HCT116 (cell line): Measurements from ENCODE around the gene ASIC3. TPM values are rescaled to one million over a fixed set of nuclear protein-coding genes. Genes with fewer than 3 reads are reported as not detected.

Source experiments
- ATAC-seq: fragments of 200-7000 bp; cut with Tn5 transposase; 2 replicates; pipeline ENCODE4 v1.9.1; 2020; ENCODE audit warnings: mild to moderate bottlenecking, moderate library complexity
- BruUV-seq: library from RNA; stranded (reverse); fragments of 400-500 nt; replicated peaks from 2 replicates; lab custom pipeline; 2021; lab: Mats Ljungman, UMichigan
- CTCF ChIA-PET: fragments of 300-600 bp; sonication (Branson Sonifier 250); formaldehyde crosslinking; loops from one replicate; lab custom pipeline; 2021; ENCODE audit warnings: antibody characterized with exemption; lab: Charles Lee
- POLR2A ChIA-PET: fragments of 300-600, 350-600 bp; sonication (Branson Sonifier 250); formaldehyde crosslinking; loops from one replicate; lab custom pipeline; 2021; ENCODE audit warnings: antibody characterized with exemption; lab: Charles Lee
- RAD21 ChIA-PET, 2 experiments: fragments of 300-600 bp; sonication (Branson Sonifier 250); formaldehyde crosslinking; loops; one replicate each; lab custom pipeline; 2023; ENCODE audit warnings: low total read pairs in 2 of 2; ENCODE audit not compliant: uncharacterized antibody in 2 of 2, unreplicated experiment in 2 of 2, low non-redundant PET in 1 of 2; lab: Charles Lee
- DNase-seq: peaks from one replicate; pipeline ENCODE4 v3.0.0-alpha.2; 2010; ENCODE audit warnings: low read depth, low spot score
- H2AFZ ChIP-seq: fragments of 200-600 bp; shearing (Covaris generic), sonication (generic); 2 replicates; pipeline ENCODE4 v1.6.1; 2017; ENCODE audit warnings: low read depth, mixed run types, mixed read lengths, antibody characterized with exemption, low read length; ENCODE audit not compliant: poor library complexity, severe bottlenecking
- H3K27ac ChIP-seq: 2 replicates; pipeline ENCODE4 v1.5.1; 2012; ENCODE audit warnings: low read depth, low read length
- H3K27me3 ChIP-seq: fragments of 200-600 bp; sonication (generic); 2 replicates; pipeline ENCODE4 v1.6.1; 2016; ENCODE audit warnings: mixed run types, low read length, mixed read lengths; ENCODE audit not compliant: insufficient read depth
- H3K36me3 ChIP-seq, 2 experiments: fragments of 200-500 bp in 1 of 2; fragments of 200-600 bp in 1 of 2; sonication (Bioruptor generic) in 1 of 2; sonication (generic) in 1 of 2; 2 replicates each; pipeline versions ENCODE4 v1.5.1 to v1.6.1; 2014 to 2016; ENCODE audit warnings: low read length in 2 of 2, inconsistent platforms in 1 of 2, mixed read lengths in 1 of 2, mixed run types in 1 of 2; ENCODE audit not compliant: insufficient read depth in 2 of 2, control insufficient read depth in 1 of 2
- H3K4me1 ChIP-seq, 2 experiments: fragments of 200-600 bp in 1 of 2; sonication (generic) in 1 of 2; 2 replicates each; pipeline versions ENCODE4 v1.5.1 to v1.6.1; 2012 to 2017; ENCODE audit warnings: low read length in 2 of 2, inconsistent platforms in 1 of 2, mild to moderate bottlenecking in 1 of 2, mixed read lengths in 1 of 2, mixed run types in 1 of 2, moderate library complexity in 1 of 2; ENCODE audit not compliant: insufficient read depth in 2 of 2, control insufficient read depth in 1 of 2
- H3K4me2 ChIP-seq: fragments of 200-600 bp; sonication (generic); 2 replicates; pipeline ENCODE4 v1.6.1; 2017; ENCODE audit warnings: mixed run types, low read length, mixed read lengths
- H3K4me3 ChIP-seq, 2 experiments: fragments of 200-600 bp in 1 of 2; sonication (generic) in 1 of 2; replicated peaks in 1 of 2; 2 replicates each; pipeline ENCODE4 v1.5.1; 2011 to 2016; ENCODE audit warnings: low read length in 2 of 2, control low read depth in 1 of 2, low read depth in 1 of 2, mild to moderate bottlenecking in 1 of 2, mixed read lengths in 1 of 2, mixed run types in 1 of 2
- H3K79me2 ChIP-seq: fragments of 200-600 bp; sonication (generic); 2 replicates; pipeline ENCODE4 v1.6.1; 2017; ENCODE audit warnings: mild to moderate bottlenecking, mixed run types, low read length, moderate library complexity, mixed read lengths; ENCODE audit not compliant: insufficient read depth
- H3K9ac ChIP-seq: fragments of 200-600 bp; sonication (generic); 2 replicates; pipeline ENCODE4 v1.6.1; 2016; ENCODE audit warnings: low read length, mixed read lengths
- H3K9me2 ChIP-seq: fragments of 200-600 bp; sonication (generic), shearing (Covaris generic); 2 replicates; pipeline ENCODE4 v1.6.1; 2017; ENCODE audit warnings: mixed run types, mild to moderate bottlenecking, moderate library complexity; ENCODE audit not compliant: insufficient read depth
- H3K9me3 ChIP-seq, 2 experiments: fragments of 200-500 bp in 1 of 2; fragments of 200-600 bp in 1 of 2; sonication (Bioruptor generic) in 1 of 2; sonication (generic) in 1 of 2; 2 replicates each; pipeline ENCODE4 v1.6.1; 2014 to 2017; ENCODE audit warnings: low read length in 2 of 2, mixed read lengths in 2 of 2, inconsistent platforms in 1 of 2, low read depth in 1 of 2, mild to moderate bottlenecking in 1 of 2, mixed run types in 1 of 2, moderate library complexity in 1 of 2; ENCODE audit not compliant: control insufficient read depth in 1 of 2, insufficient read depth in 1 of 2
- H4K20me1 ChIP-seq: fragments of 200-600 bp; sonication (generic), shearing (Covaris generic); 2 replicates; pipeline ENCODE4 v1.6.1; 2017; ENCODE audit warnings: mixed run types, mild to moderate bottlenecking, moderate library complexity; ENCODE audit not compliant: insufficient read depth
- ELF1 ChIP-seq: IDR thresholded peaks from 2 replicates; pipeline ENCODE4 v1.6.1; 2012; ENCODE audit warnings: low read depth, borderline replicate concordance
- EZH2phosphoT487 ChIP-seq: fragments of 200-600 bp; IDR thresholded peaks from 2 replicates; pipeline ENCODE4 v1.6.1; 2018; ENCODE audit warnings: antibody characterized with exemption, borderline replicate concordance
- FOSL1 ChIP-seq: IDR thresholded peaks from 2 replicates; pipeline ENCODE4 v1.6.1; 2012; ENCODE audit warnings: low read depth
- POLR2A ChIP-seq: IDR thresholded peaks from 2 replicates; pipeline ENCODE4 v1.7.0; 2011; ENCODE audit warnings: borderline replicate concordance; ENCODE audit not compliant: insufficient read depth, insufficient read length; ENCODE audit errors: extremely low read depth
- POLR2AphosphoS5 ChIP-seq: IDR thresholded peaks from 2 replicates; pipeline ENCODE4 v1.6.1; 2011; ENCODE audit warnings: mild to moderate bottlenecking, low read depth, low read length, moderate library complexity
- SIN3A ChIP-seq: IDR thresholded peaks from 2 replicates; pipeline ENCODE4 v1.6.1; 2012; ENCODE audit warnings: low read depth
- SRF ChIP-seq: IDR thresholded peaks from 2 replicates; pipeline ENCODE4 v1.6.1; 2012; ENCODE audit warnings: low read depth
- YY1 ChIP-seq: IDR thresholded peaks from 2 replicates; pipeline ENCODE4 v1.6.1; 2011; ENCODE audit warnings: low read length, low read depth, moderate library complexity, mild to moderate bottlenecking; ENCODE audit not compliant: insufficient replicate concordance; ENCODE audit errors: extremely low read depth
- intact Hi-C: fragments of 100-400 bp; cut with micrococcal nuclease; formaldehyde crosslinking; loops from 2 replicates; pipeline ENCODE4 v1.10.0; 2022
- total RNA-seq: library from RNA; stranded (reverse); gene quantifications from one replicate; pipeline ENCODE4 v1.2.1, GENCODE V29; 2021; ENCODE audit not compliant: unreplicated experiment
- TF ChIP-seq, protein P1 (sequence below), 3 experiments: fragments of 200-600 bp in 1 of 3; sonication (generic) in 1 of 3; IDR thresholded peaks in 2 of 3; conservative IDR thresholded peaks in 1 of 3; 2 replicates each; pipeline ENCODE4 v1.5.1; 2012 to 2017; ENCODE audit warnings: low read depth in 2 of 3, low read length in 2 of 3, antibody characterized with exemption in 1 of 3, borderline replicate concordance in 1 of 3, control low read depth in 1 of 3, mild to moderate bottlenecking in 1 of 3, mixed read lengths in 1 of 3, mixed run types in 1 of 3, moderate library complexity in 1 of 3; ENCODE audit not compliant: insufficient read depth in 1 of 3
- TF ChIP-seq, protein P2 (sequence below): IDR thresholded peaks from 2 replicates; pipeline ENCODE4 v1.6.1; 2012; ENCODE audit warnings: low read depth
- TF ChIP-seq, protein P3 (sequence below): IDR thresholded peaks from 2 replicates; pipeline ENCODE4 v1.6.1; 2012

Gene ASIC3
- total RNA-seq, 1 experiment from 2014 or later, result 4.4 TPM

DNA sequence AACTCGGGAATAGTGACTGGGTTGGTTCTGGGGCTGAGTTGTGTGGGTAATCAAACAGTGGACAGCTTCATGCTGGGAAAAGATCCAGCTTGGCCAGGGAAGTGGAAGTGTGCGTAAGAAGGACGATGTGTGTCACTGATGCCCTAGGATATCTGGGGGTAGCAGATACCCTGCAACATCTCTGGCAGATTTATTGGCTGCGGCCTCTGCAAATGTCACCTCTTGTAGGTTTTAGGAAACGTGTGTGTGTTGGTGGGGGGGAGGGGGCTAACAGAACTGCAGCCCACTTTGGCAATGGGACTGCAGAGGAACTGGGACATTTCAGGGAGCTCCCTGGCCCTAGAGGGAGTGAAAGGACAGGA lies 37.0 kb downstream of the ASIC3 start:
- DNase-seq, result no peak
- ChIA-PET CTCF (interaction anchor here (0.8 to 1.6 kb wide), 4 partner anchors 24 to 67 kb away, joined by 3 to 5 read pairs (median 4); no protein-coding TSS in a partner anchor), RAD21 (interaction anchor here in 1 of 2 experiments (0.9 to 1.0 kb wide), 2 partner anchors 26 to 57 kb away, joined by 3 read pairs; partner anchors contain the start of gene ABCB8), POLR2A (interaction anchor here (0.7 to 1.6 kb wide), 4 partner anchors 8 to 31 kb away, joined by 4 to 9 read pairs (median 6); no protein-coding TSS in a partner anchor)
- Histone ChIP-seq H3K4me2 (peak overlapping the region; percentile 87), H3K4me3 (peak overlapping the region; percentile 57 to 90), H3K36me3 (peaks cover 0 to 10% of the 10 kb centered on the region in 2 experiments; a peak in 1 of 4 replicates), H3K27ac (peak overlapping the region; percentile 90), H3K79me2 (peaks cover 58% of the 10 kb centered on the region), H3K4me1 (peaks cover 30 to 54% of the 10 kb centered on the region in 2 experiments), H3K9me2 (no peaks in the 10 kb centered on the region), H3K9ac (peak overlapping the region; percentile 59), H2AFZ (no peak overlapping the region), H4K20me1 (no peaks in the 10 kb centered on the region), H3K9me3 (no peaks in the 10 kb centered on the region), H3K27me3 (no peaks in the 10 kb centered on the region)
- TF ChIP-seq SRF, result no peak
- TF ChIP-seq SIN3A, result no peak
- TF ChIP-seq EZH2phosphoT487, result no peak
- no peak for TF ChIP-seq ELF1
- no peak for TF ChIP-seq POLR2A
- intact Hi-C loops, result no loop called here
- no peak for ATAC-seq
- BruUV-seq, result no TSS peak

DNA sequence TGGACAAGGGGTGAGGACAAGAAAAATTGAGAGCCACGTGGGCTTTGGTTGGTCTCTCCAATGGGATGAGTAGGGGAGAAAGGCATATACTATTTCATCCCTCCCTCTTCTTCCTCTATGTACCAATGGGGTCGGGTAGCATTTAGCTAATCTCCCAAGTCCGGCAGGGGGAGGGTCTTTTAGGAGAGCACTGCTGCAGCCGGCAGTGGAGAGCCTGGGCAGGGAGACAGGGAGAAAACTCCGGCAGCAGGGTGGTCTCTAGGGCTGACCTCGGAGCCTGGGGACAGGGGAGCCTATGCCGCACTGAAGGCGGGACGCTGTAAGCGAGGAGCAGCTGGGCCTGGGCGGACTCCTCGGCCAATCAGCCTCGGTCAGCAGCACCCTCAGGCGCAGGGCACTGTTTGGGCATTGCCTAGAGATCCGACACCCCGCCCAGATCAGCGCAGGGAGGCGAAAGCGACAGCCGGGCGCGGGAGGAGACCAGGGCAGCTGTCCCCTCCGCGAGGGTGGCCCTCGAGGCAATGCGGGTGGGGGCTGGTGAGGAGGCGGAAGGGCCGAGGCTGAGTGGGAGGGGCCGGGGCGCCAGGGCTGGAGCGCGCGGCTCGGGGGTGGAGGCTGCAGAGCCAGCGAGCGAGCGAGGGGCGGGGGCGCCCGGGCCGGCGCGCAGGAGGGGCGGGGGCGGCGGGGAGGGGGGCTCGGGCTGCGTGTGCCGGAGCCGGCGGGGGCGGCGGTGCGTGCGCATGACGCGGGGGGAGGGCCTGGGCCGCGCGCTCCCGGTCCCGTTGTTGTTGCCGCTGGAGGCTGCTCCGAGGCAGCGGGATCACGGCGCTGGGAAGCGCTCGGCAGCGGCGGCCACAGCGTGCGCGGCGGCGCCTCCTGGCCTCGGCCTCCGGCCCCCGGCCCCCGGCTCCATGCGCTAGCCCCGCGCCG lies 37.6 kb downstream of the ASIC3 start, which contains the start of gene AGAP3:
TSS of gene AGAP3 (plus strand) at position 785 of the 930 bp plus-strand sequence. CDS start 267 bp downstream, outside the sequence.
- Histone ChIP-seq H3K4me1 (peaks cover 30 to 52% of the 10 kb centered on the region in 2 experiments), H2AFZ (no peak within 1 kb of the TSS), H3K9ac (peak within 1 kb of the TSS; percentile 94), H3K4me2 (peak within 1 kb of the TSS; percentile 93), H3K79me2 (peaks cover 61% of the 10 kb centered on the region), H4K20me1 (no peaks in the 10 kb centered on the region), H3K9me3 (no peaks in the 10 kb centered on the region), H3K27ac (peak within 1 kb of the TSS; percentile 90), H3K27me3 (no peaks in the 10 kb centered on the region), H3K36me3 (peaks cover 0 to 10% of the 10 kb centered on the region in 2 experiments; a peak in 1 of 4 replicates), H3K4me3 (peak within 1 kb of the TSS; percentile 90 to 98), H3K9me2 (no peaks in the 10 kb centered on the region)
- ChIA-PET CTCF (interaction anchor here (0.8 to 1.6 kb wide), 4 partner anchors 23 to 68 kb away, joined by 3 to 5 read pairs (median 4); no protein-coding TSS in a partner anchor), POLR2A (interaction anchor here (0.7 to 1.6 kb wide), 4 partner anchors 9 to 30 kb away, joined by 4 to 9 read pairs (median 6); no protein-coding TSS in a partner anchor), RAD21 (interaction anchor here in 1 of 2 experiments (0.7 to 1.0 kb wide), 3 partner anchors 24 to 58 kb away, joined by 3 read pairs; partner anchors contain the start of gene ABCB8)
- ATAC-seq (peak; percentile 64), DNase-seq (peak; percentile 67)
- intact Hi-C loops, result no loop called here
- no TSS peak for BruUV-seq
- peak; percentile 5 for TF ChIP-seq YY1
- no peak for TF ChIP-seq EZH2phosphoT487
- peak; percentile 86 for TF ChIP-seq POLR2AphosphoS5
- TF ChIP-seq, protein P1, sequence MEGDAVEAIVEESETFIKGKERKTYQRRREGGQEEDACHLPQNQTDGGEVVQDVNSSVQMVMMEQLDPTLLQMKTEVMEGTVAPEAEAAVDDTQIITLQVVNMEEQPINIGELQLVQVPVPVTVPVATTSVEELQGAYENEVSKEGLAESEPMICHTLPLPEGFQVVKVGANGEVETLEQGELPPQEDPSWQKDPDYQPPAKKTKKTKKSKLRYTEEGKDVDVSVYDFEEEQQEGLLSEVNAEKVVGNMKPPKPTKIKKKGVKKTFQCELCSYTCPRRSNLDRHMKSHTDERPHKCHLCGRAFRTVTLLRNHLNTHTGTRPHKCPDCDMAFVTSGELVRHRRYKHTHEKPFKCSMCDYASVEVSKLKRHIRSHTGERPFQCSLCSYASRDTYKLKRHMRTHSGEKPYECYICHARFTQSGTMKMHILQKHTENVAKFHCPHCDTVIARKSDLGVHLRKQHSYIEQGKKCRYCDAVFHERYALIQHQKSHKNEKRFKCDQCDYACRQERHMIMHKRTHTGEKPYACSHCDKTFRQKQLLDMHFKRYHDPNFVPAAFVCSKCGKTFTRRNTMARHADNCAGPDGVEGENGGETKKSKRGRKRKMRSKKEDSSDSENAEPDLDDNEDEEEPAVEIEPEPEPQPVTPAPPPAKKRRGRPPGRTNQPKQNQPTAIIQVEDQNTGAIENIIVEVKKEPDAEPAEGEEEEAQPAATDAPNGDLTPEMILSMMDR (IDR thresholded peaks at IDR 0.05 in 2 of 3, conservative IDR thresholded peaks at IDR 0.05 in 1 of 3; ENCODE audit: borderline replicate concordance in 1 of 3, insufficient read depth in 1 of 3, low read depth in 2 of 3, low read length in 2 of 3), result no peak
- TF ChIP-seq, protein P2, sequence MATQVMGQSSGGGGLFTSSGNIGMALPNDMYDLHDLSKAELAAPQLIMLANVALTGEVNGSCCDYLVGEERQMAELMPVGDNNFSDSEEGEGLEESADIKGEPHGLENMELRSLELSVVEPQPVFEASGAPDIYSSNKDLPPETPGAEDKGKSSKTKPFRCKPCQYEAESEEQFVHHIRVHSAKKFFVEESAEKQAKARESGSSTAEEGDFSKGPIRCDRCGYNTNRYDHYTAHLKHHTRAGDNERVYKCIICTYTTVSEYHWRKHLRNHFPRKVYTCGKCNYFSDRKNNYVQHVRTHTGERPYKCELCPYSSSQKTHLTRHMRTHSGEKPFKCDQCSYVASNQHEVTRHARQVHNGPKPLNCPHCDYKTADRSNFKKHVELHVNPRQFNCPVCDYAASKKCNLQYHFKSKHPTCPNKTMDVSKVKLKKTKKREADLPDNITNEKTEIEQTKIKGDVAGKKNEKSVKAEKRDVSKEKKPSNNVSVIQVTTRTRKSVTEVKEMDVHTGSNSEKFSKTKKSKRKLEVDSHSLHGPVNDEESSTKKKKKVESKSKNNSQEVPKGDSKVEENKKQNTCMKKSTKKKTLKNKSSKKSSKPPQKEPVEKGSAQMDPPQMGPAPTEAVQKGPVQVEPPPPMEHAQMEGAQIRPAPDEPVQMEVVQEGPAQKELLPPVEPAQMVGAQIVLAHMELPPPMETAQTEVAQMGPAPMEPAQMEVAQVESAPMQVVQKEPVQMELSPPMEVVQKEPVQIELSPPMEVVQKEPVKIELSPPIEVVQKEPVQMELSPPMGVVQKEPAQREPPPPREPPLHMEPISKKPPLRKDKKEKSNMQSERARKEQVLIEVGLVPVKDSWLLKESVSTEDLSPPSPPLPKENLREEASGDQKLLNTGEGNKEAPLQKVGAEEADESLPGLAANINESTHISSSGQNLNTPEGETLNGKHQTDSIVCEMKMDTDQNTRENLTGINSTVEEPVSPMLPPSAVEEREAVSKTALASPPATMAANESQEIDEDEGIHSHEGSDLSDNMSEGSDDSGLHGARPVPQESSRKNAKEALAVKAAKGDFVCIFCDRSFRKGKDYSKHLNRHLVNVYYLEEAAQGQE, result no peak
- TF ChIP-seq FOSL1, result no peak
- TF ChIP-seq, protein P3, sequence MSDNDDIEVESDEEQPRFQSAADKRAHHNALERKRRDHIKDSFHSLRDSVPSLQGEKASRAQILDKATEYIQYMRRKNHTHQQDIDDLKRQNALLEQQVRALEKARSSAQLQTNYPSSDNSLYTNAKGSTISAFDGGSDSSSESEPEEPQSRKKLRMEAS, result no peak
